Measurements from ENCODE around the gene TRIM25.
"Not testable (repeated sequence)": the region's sequence is repeated elsewhere in the genome, so short reads cannot be mapped to it uniquely, and the experiment has no call there.

TRIM25 gene, protein sequence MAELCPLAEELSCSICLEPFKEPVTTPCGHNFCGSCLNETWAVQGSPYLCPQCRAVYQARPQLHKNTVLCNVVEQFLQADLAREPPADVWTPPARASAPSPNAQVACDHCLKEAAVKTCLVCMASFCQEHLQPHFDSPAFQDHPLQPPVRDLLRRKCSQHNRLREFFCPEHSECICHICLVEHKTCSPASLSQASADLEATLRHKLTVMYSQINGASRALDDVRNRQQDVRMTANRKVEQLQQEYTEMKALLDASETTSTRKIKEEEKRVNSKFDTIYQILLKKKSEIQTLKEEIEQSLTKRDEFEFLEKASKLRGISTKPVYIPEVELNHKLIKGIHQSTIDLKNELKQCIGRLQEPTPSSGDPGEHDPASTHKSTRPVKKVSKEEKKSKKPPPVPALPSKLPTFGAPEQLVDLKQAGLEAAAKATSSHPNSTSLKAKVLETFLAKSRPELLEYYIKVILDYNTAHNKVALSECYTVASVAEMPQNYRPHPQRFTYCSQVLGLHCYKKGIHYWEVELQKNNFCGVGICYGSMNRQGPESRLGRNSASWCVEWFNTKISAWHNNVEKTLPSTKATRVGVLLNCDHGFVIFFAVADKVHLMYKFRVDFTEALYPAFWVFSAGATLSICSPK

DNA sequence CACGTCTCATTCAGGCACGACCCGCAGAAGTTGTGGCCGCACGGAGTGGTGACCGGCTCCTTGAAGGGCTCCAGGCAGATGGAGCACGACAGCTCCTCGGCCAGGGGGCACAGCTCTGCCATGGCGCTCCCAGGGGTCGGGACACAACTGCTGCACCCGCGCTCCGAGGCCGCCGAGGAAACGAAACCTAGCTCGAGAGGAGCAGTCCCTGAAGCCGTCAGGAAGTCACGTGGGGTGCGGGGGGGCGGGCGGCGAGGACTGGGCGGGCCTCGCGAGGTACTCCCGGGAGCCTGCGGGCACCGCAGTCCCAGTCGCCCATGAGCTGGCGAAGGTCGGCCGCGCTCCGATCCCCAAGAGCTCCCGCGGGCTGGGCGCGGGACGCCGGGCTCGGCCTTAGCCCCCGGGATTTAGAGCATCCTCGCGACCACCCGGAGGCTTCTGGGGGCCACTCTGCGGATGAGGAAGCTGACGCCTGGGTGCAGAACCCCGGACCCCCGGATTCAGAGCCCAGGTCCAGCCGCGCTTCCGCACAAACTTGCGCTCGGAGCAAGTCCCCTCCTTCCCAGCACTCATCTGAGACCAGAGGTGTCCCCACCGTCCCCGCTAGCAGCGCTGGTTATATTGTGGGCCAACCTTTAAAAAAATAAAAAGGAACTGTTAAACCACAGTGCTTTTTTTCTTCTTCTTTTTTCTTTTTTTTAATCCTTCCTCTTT is at the start of gene TRIM25:
Gene TRIM25, minus strand, starts transcription at position 183 of the 714 bp plus-strand sequence. Its CDS starts 61 bp downstream, at position 122.
- peak; percentile 93 for DNase-seq

DNA sequence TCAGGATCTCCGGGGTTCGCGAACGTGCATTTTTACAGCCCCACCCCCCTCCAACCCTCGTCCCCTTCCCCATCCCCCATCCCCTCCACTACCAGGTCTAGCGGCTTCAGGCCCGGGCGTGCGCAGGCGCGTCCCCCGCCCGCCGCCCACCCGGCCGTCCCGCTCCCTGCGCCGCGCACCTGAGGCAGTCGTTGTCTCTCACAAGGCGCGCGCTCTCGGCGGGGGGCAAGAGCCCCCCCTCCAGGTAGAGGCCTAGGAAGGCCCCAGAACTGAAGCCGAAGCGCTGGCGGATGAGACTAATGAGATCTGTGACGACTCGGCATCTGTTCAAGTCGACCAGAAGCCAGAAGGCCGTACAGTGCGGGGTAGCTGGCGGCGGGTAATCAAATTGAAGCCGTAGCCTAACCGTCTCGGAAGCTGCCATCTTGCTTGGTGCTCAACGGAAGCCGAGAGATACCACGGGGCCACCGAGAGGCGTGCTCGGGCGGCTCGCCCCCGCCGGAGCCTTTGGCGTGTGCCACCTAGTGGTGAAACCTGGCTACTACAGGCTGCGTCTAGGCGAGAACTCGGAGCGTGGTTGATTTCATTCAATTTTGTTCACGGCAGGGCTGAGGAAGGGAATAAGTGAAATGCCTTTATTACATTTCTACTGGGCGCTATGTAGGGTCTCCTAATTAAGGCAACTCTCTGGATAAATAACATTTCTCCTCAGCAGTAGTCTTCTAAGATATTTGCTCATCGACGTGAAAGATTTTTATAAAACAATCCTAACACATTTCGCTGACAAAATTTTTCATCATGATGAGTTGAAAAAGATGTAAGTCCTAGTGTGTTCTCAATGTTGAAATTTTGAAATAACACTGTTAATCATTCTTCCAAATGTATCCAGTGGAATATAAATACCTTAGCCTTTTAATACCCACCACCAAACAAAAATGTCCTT is 47.0 kb upstream of the TRIM25 start, which contains the start of gene COIL:
Gene COIL, minus strand, starts transcription at position 455 of the 943 bp plus-strand sequence. Its CDS starts 31 bp downstream, at position 424.
- peak; percentile 96 for DNase-seq

DNA sequence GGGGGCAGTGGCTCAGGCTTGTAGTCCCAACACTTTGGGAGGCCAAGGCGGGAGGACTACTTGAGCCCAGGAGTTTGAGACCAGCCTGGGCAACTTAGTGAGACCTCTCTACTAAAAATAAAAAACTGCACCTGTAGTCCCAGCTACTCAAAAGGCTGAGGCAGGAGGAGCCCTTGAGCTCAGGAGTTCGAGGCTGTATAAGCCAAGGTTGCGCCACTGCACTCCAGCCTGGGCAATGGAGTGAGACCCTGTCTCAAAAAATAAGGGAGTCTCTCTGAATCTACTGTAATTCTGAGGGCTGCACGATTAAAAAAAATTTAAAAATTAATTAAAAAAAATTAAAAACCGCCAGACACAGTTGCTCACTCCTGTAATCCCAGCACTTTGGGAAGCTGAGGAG is 43.1 kb upstream of the TRIM25 start:
- no peak for DNase-seq

DNA sequence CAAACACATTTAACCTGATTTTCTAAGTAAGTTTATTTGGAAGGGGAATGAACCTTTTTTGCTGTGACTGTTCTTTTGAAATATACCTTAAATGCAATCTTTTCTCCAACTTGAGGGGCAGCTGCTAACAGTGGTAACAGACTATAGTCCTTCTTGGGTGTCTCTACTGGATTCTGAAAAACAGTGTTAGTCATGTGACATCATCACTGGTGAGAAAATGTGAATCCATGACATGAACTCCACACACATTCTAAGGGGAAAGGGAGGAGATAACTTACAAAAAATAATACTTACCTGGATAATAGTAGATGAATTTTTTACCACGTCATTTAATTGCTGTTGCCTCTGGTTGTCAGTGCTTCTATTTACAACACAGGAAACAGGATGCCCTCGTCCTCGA is 35.7 kb upstream of the TRIM25 start:
- DNase-seq = no peak

DNA sequence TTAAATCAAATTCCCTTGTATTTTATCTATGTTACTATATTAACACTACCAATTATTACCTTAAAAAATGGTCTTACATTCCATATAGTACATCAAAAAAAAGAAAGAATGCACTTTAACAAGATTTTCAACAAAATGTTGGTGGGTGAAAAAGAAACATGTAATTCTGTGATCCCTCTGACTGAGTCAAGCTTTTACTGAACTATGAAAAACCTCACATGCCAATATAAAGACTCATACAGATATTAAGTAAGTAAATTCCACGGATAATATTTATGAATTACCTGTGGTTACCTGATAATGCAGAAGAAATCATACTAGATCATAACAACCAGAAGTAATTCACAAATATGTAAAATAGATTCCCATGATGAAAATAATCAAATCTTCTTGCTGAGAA is 34.6 kb upstream of the TRIM25 start:
- no peak for DNase-seq

DNA sequence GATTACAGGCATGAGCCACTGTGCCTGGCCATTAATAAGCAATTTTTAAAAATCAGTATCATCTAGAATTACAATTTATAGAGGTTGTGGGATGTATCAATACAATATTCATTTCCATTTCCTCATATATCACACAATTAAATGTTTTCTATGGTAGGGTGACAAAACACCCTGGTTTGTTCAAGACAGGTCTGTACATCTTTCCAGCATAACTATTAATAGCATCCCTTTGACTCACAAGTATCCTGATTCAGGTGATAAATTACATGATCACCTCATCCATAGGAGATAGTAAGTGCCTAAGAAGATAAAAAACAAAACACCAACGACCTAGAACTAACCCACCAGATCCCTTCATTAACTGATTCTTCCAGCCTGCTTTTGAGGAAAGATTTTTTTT is 33.9 kb upstream of the TRIM25 start:
- no peak for DNase-seq

DNA sequence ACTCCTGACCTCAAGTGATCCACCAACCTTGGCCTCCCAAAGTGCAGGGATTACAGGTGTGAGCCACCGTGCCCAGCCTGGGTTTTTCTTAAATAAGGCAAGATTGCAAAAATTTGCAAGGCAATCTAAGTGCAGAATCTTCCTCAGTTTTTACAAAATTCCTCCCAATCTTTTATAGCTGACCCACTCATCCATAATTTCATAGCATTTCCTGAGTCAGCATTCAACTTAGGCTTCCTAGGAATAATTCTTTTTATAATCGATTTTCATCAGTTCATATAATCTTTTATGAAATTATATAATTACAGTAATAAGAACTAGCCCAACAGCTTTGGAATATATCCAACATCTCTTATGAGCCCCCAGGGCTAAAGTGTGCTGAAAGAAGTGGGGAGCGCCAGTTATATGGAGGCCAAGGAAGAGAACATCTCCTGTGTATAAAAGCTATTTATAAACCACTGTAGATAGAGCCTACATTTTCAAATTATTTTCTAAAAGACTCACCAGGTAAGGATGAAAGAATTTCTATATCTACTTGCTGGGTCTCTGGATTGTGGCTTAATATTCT is 32.2 kb upstream of the TRIM25 start:
- no peak for DNase-seq

DNA sequence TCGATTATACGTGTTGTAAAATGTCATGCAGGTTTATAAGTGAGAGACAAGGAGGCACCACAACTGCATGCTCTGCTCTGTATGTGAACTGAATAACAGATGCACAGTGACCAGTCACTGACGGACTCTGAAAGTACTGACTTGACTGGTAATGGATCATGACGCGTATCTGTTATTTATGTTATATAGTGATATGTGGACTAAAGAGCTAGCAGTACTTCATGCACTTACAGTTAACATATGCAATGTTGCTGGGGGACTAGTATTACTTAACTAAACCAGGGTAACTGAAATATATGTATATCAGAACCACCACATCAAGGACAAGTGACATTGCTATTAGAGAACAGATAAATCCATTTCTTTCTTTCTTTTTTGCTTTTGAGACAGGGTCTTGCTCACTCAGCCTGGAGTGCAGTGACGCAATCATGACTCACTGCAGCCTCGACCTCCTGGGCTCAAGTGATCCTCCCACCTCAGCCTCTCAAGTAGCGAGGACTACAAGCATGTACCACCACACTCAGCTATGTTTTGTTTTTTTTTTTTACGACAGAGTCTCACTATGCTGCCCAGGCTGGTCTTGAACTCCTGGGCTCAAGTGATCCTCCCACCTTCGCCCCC is 29.8 kb upstream of the TRIM25 start:
- DNase-seq = no peak

DNA sequence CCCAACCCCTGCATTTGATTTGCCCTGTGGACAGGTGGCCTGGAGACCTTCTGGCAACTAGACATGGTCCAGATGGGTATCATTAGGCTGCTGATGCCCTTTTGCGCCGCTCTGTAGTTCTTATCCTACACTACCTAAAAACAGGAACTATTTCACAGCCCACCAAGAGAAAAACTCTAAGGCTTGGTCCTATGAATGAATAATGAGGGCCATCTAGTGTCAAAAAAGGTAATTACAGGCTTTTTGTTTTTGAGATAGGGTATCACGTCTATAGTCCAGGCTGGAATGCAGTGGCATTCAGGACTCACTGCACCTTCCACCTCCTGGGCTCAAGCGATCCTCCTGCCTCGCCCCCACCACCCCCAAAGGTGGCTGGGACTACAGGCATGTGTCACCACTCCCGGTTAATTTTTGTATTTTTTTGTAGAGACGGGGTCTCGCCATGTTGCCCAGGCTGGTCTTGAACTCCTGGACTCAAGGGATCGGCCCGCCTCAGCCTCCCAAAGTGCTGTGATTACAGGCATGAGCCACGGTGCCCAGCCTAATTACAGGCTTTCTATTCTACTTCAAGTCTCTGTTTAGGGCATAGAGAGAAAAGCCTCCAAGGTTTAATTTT is 26.1 kb upstream of the TRIM25 start:
- DNase-seq = peak; percentile 90

DNA sequence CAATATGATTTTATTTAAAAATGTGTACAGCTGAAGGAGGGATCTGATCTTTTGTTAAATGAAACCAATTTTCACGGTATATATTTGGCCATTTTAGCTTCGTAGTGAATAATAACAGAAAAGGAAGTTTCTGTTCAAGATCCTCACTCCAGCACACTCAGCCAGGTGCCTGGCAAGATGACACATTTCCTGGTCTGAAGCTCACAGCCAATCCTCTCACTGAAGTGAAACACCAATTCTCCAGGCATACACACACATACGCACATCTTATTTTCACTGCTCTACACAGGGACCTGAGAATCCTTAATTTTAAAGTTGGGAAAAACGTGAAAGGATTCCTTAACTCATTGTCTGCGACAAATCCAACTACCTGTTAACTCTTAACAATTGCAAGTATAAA is 24.4 kb upstream of the TRIM25 start:
- DNase-seq = not testable (repeated sequence)

DNA sequence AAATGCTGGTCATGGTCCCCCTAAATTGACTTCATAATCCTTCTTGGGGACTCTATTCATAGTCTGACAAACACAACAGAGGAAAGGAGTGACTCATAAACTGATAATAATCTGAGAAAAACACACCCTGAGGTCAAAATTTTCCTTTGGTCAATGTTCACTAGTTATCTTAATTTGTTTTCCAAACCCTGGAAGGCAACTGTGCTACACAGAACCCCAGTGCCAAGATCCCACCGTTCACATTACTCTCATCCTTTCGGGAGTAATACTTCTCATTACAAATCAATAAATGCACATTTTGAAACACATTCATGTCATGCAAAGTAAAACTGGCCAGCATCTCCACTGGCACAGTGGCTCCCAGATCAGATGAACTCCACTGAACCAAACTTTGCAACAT is 23.8 kb upstream of the TRIM25 start:
- DNase-seq = peak; percentile 29

DNA sequence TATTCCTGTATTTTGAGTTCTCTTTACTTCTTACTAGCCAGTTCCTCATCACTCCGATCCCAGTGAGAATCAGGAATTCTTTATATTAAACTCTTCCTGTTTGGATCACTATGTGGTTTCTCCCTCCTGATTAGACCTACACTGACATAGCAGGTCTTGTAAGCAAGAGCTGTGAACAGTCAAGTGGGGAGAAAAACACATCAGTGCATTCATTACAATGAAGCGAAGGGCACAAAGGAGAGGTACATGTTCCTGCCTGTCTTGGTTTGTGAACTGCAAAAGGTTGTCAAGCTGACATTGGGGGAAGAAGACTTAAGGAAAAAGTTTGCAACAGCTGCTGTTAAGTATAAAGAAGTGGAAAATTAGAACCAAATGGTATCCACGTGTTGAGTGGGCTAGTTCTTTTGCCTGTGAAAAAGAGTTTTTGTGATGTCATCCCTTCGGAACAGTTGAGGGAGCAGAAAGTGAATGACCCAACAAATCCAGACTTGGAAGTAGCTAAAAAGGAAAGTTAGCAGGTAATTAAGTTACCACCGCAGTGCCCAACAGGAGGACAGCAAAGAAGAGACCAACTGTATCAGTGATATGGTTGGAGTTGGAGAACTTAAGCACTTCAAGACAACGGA is 23.0 kb upstream of the TRIM25 start:
- no peak for DNase-seq

DNA sequence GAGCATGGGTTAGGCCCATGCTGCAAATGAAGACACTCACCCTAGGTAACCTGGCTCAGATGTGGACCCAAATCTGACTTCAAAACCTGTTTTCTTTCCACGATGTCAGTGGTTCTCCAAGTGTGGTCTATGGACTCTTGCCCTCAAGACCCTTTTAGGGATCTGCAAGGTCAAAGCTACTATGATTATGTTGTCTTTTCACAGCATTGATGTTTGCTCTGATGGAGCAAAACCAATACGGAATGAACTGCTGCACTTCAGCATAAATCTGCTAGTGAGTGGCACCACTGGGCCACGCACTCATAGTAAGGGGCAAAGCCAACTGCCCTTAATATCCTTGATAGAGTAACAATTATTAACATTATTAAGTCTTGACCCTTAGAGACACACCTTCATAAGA is 21.6 kb upstream of the TRIM25 start:
- no peak for DNase-seq

DNA sequence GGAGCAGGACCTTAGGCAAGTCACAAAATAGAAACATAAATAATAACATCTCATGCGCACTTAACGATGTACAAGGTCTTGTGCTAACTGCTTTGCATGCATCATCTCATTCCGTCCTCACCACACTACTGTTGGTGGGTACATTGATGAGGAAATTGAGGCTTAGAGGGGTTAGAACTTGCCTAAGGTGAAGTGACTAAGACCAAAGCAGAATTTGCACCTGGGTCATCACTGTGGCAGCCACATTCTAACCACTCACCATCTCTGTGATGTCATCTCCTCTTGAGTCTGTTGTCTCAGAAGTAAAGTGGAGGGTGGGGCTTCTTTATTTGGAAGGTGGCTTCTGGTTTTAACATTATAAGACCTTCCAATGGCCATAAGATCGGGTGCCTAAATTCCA is 20.4 kb upstream of the TRIM25 start:
- DNase-seq = no peak

DNA sequence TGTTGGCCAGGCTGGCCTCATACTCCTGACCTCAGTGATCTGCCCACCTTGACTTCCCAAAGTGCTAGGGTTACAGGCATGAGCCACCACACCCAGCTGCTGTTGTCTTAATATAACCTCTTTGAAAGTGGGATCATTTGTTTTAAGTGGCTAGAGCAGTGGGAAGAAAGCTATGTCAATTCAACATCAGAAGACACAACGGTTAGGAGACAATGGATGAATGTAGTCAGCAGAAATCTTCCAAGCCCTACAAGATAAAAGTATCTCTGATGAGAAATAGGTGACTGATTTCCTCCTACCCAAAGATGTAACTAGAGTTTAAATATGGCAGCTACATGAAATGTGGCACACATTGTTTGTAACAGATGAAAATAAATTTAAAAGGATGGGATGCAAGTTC is 20.0 kb upstream of the TRIM25 start:
- no peak for DNase-seq

DNA sequence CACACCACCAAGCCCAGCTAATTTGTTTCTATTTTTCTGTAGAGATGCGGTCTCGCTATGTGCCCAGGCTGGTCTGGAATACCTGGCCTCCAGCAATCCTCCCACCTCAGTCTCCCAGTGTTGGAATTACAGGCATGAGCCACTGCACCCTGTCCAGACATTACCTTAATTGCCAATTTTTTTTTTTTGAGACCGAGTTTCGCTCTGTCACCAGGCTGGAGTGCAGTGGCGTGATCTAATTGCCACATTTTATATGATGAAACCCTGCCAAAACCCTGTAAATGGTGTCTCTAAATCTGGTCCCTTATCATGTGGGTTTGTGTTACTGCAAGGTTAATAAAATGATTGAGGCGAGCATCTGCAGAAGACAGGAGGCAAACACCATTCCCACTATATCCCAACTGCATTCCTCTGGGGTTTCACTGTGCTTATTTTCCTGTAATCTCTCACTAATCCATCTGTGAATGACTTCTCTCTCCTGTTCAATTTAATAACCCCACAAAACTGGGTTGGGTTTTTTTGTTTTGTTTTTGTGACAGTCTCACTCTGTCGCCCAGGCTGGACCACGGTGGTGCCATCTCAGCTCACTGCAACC is 19.4 kb upstream of the TRIM25 start:
- DNase-seq = no peak

DNA sequence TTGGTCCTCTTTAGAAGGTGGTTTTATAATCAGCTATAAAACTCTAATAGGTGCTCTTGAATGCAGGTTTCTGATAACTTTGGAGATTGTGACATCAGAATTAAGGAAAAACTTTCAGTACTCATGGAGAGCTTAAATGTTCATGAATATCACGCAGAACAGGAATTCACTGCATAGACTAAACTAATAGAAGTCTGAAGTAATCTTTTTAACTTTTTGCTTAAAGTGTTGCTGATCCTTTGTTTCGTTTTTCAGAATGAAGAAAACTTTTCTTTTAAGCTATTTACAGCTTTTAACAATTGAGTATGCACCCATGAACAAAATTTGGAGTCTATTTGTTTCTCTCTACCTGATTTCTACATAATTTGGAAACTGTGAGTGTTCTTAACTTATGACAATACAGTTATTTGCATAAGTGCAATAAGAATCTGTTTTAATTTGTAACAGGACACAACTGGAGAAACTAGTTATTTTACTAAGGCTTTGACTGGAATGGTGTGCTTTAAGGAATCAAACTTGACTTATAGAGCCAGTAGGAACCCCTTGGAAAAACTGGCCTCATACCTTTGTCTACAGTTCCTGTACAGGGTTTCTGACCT is 17.0 kb upstream of the TRIM25 start:
- peak; percentile 28 for DNase-seq

DNA sequence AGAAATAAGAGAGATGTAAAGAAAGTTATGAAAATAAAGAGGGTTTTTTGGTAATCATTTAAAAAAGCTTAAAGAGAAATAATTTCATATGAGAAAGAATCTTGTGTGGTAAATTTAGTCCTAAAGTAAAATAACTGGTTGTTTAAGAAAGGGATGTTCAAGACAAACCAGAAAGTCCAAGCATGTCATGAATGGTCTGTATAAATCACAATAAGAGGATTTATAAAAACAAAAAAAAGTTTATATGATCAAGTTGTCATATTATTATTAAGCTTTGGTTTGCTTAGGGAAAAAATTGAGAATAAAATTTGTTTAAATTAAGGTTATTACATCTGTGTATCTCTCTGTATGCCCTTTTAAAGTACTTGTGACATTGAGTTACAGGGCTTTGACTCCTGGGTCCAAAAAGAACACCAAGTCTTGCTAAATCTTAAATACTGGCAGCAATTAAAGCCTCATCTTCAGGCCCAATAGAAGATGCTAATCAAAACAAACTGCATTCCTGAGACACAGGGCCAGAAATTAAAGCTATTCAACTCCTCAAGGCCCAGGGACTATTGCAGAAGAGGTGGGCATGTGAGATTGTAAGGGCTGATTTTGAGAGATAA is 15.6 kb upstream of the TRIM25 start:
- DNase-seq = peak; percentile 22

DNA sequence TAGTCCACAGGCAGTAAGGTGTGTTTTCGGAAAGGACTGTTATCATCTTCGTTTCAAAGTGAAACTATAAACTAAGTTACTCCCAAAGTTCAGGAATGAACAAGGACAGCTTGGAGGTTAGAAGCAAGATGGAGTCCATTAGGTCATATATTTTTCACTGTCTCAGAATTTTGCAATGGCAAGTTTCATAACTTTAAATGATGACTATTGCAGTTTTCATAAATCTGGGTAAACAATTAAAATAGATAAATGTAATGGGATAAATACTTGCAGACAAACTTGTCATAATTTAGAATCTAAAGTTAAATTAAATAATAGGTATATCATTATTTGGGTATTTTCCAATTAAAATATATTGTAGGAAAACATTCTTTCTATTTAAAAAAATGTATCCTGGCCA is 14.7 kb upstream of the TRIM25 start:
- DNase-seq = no peak

DNA sequence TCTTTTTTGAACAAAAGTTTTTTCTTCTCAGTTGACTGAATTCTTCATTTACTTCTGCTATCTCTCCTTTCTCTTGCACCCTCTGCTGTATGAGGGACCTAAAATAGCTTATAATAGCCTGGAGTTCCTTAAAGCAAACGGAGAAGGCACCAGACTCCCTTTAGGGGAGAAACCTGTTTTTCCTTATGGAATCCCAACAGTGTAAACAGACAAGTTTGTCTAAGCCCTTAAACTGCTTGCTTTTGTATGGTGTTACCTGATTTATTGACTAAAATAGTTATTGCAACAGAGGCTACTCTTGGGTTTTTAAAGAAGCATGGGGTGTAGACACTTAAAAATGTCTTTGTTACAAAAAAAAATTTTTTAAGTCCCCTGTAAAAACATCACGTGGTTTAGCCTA is 12.9 kb upstream of the TRIM25 start:
- DNase-seq = peak; percentile 6

All from OCI-M1 (cell line).